Dendritic cell treated with granulocyte-macrophage colony-stimulating factor and Interleukin-4, amounts not matched to agents 40 ng/mL and 50 ng/mL, for 4 days (primary cell): ENCODE data around the gene SPACA9.

Experiments used
- H3K27ac Mint-ChIP-seq: one replicate; pipeline ENCODE4 v1.8.0; 2022; ENCODE audit warnings: mild to moderate bottlenecking, mixed read lengths
- H3K27me3 Mint-ChIP-seq: one replicate; pipeline ENCODE4 v1.8.0; 2022; ENCODE audit warnings: mild to moderate bottlenecking, mixed read lengths
- H3K36me3 Mint-ChIP-seq: one replicate; pipeline ENCODE4 v1.8.0; 2022; ENCODE audit warnings: low read depth, mixed read lengths
- H3K4me1 Mint-ChIP-seq: one replicate; pipeline ENCODE4 v1.8.0; 2022; ENCODE audit warnings: low read depth, mixed read lengths
- H3K4me3 Mint-ChIP-seq: one replicate; pipeline ENCODE4 v1.8.0; 2022; ENCODE audit warnings: mild to moderate bottlenecking, moderate library complexity, mixed read lengths
- H3K9me3 Mint-ChIP-seq: one replicate; pipeline ENCODE4 v1.8.0; 2022; ENCODE audit warnings: mixed read lengths
- intact Hi-C: fragments of 100-400 bp; cut with micrococcal nuclease; formaldehyde crosslinking; loops from one replicate; pipeline ENCODE4 v1.15.0; 2022

Gene SPACA9

GRCh38 chr9:132919614-132920268 lies 41.0 kb downstream of the SPACA9 start:
- no peaks in the 10 kb centered on the region for H3K4me1 Mint-ChIP-seq
- H3K9me3 Mint-ChIP-seq: no peaks in the 10 kb centered on the region
- intact Hi-C loops: no loop called here
- H3K36me3 Mint-ChIP-seq: peaks cover 87% of the 10 kb centered on the region
- no peak overlapping the region for H3K27ac Mint-ChIP-seq
- no peaks in the 10 kb centered on the region for H3K27me3 Mint-ChIP-seq
- H3K4me3 Mint-ChIP-seq: no peak overlapping the region

- no peak overlapping the region for H3K4me3 Mint-ChIP-seq
- no peaks in the 10 kb centered on the region for H3K27me3 Mint-ChIP-seq
- H3K4me1 Mint-ChIP-seq: no peaks in the 10 kb centered on the region
- no peaks in the 10 kb centered on the region for H3K9me3 Mint-ChIP-seq
- intact Hi-C loops: no loop called here
- no peak overlapping the region for H3K27ac Mint-ChIP-seq
- H3K36me3 Mint-ChIP-seq: peaks cover 82% of the 10 kb centered on the region
Observed at GRCh38 chr9:132923346-132923902, 44.7 kb downstream of the SPACA9 start.

- H3K4me1 Mint-ChIP-seq: no peaks in the 10 kb centered on the region
- intact Hi-C loops: no loop called here
- no peaks in the 10 kb centered on the region for H3K9me3 Mint-ChIP-seq
- H3K27me3 Mint-ChIP-seq: no peaks in the 10 kb centered on the region
- H3K36me3 Mint-ChIP-seq: peaks cover 73% of the 10 kb centered on the region
- no peak overlapping the region for H3K4me3 Mint-ChIP-seq
- H3K27ac Mint-ChIP-seq: no peak overlapping the region
Observed at GRCh38 chr9:132927704-132928103, 49.0 kb downstream of the SPACA9 start.

DNA sequence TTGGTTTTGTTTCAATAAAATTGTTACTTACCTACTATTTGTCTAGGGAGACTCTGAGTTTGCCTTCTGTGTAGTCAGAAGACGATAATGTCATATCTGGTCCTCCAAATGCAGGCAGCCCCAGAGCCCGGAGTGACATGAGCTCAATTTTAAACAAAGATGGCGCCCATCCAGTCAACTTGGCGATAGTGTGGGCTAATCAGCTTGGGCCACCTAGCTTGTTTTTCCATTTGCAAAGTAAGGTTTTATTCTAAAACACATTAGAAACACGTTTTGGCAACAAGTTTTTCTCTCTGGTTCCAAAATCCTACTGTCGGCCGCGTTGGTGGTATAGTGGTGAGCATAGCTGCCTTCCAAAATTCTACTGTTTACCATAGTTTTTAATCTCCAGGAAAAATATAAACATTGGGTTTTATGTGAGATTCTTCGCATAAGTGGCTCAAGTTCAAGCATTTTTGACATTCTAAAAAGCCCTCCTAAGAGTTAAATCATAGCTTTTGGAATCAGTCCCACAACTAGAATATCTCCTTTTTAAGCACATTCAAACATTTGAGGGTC lies 52.6 kb downstream of the SPACA9 start:
- H3K4me1 Mint-ChIP-seq: peaks cover 8% of the 10 kb centered on the region
- intact Hi-C loops: no loop called here
- no peak overlapping the region for H3K4me3 Mint-ChIP-seq
- peaks cover 72% of the 10 kb centered on the region for H3K36me3 Mint-ChIP-seq
- H3K27ac Mint-ChIP-seq: no peak overlapping the region
- no peaks in the 10 kb centered on the region for H3K27me3 Mint-ChIP-seq
- H3K9me3 Mint-ChIP-seq: no peaks in the 10 kb centered on the region

GRCh38 chr9:132935026-132935425 lies 56.3 kb downstream of the SPACA9 start:
- no peaks in the 10 kb centered on the region for H3K27me3 Mint-ChIP-seq
- no peak overlapping the region for H3K4me3 Mint-ChIP-seq
- no peak overlapping the region for H3K27ac Mint-ChIP-seq
- no peaks in the 10 kb centered on the region for H3K9me3 Mint-ChIP-seq
- H3K36me3 Mint-ChIP-seq: peaks cover 39% of the 10 kb centered on the region
- intact Hi-C loops: no loop called here
- peaks cover 8% of the 10 kb centered on the region for H3K4me1 Mint-ChIP-seq

GRCh38 chr9:132937463-132937901 lies 58.8 kb downstream of the SPACA9 start:
- no peak overlapping the region for H3K4me3 Mint-ChIP-seq
- no peak overlapping the region for H3K27ac Mint-ChIP-seq
- H3K36me3 Mint-ChIP-seq: peaks cover 23% of the 10 kb centered on the region
- intact Hi-C loops: no loop called here
- H3K4me1 Mint-ChIP-seq: peaks cover 8% of the 10 kb centered on the region
- no peaks in the 10 kb centered on the region for H3K9me3 Mint-ChIP-seq
- no peaks in the 10 kb centered on the region for H3K27me3 Mint-ChIP-seq

- peaks cover 13% of the 10 kb centered on the region for H3K36me3 Mint-ChIP-seq
- no peaks in the 10 kb centered on the region for H3K27me3 Mint-ChIP-seq
- H3K27ac Mint-ChIP-seq: no peak overlapping the region
- H3K4me3 Mint-ChIP-seq: no peak overlapping the region
- H3K9me3 Mint-ChIP-seq: no peaks in the 10 kb centered on the region
- H3K4me1 Mint-ChIP-seq: peaks cover 18% of the 10 kb centered on the region
- intact Hi-C loops: no loop called here
Observed at GRCh38 chr9:132939169-132939568, 60.5 kb downstream of the SPACA9 start.
